Measurements from ENCODE around the gene ARFGEF2.

DNA sequence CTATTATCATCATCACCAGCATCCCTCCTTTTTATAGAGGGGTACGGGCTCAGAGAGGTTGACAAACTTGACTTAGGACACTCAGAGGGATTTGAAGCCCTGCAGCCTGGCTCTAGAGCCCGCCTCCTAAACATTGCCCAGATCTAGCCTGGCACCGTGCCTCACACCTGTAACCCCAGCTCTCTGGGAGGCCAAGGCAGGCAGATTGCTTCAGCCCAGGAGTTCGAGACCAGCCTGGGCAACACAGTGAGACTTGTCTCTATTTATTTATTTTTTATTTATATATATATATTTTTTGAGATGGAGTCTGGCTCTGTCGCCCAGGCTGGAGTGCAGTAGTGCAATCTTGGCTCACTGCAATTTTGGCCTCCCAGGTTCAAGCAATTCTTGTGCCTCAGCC lies 118.3 kb downstream of the ARFGEF2 start:
- TF ChIP-seq CTCF (IDR thresholded peaks at IDR 0.05; ENCODE audit: poor library complexity, severe bottlenecking) (no peak), EP300 (conservative IDR thresholded peaks at IDR 0.05; ENCODE audit: poor library complexity, severe bottlenecking) (no peak), SMC3 (conservative IDR thresholded peaks at IDR 0.05; ENCODE audit: poor library complexity) (no peak), EZH2 (IDR thresholded peaks at IDR 0.05; ENCODE audit: borderline replicate concordance, insufficient read depth, low read length, poor library complexity, severe bottlenecking) (no peak), RAD21 (conservative IDR thresholded peaks at IDR 0.05) (no peak), MXI1 (conservative IDR thresholded peaks at IDR 0.05; ENCODE audit: poor library complexity, severe bottlenecking) (no peak), REST (IDR thresholded peaks at IDR 0.05; ENCODE audit: borderline replicate concordance) (no peak)
